ENCODE results near the gene CCN5.

CCN5 gene

GRCh38 chr20:44772636-44773035 lies 57.5 kb downstream of the CCN5 start:
- DNase-seq = no peak
- intact Hi-C loops (cut with DNase I; ENCODE audit: low total_unique reads) = no loop called here
- Histone ChIP-seq H3K36me3 (no peaks in the 10 kb centered on the region), H3K27me3 (peaks cover 0 to 55% of the 10 kb centered on the region in 2 donors), H3K4me1 (no peaks in the 10 kb centered on the region), H3K9me3 (no peaks in the 10 kb centered on the region), H3K4me3 (no peak overlapping the region), H3K27ac (no peak overlapping the region)
- TF ChIP-seq CTCF (IDR thresholded peaks at IDR 0.05) = no peak

GRCh38 chr20:44773070-44773829 lies 58.1 kb downstream of the CCN5 start:
- Histone ChIP-seq H3K27me3 (peaks cover 0 to 52% of the 10 kb centered on the region in 2 donors), H3K4me3 (no peak overlapping the region), H3K36me3 (no peaks in the 10 kb centered on the region), H3K4me1 (no peaks in the 10 kb centered on the region), H3K27ac (no peak overlapping the region), H3K9me3 (no peaks in the 10 kb centered on the region)
- DNase-seq = no peak
- intact Hi-C loops (cut with DNase I; ENCODE audit: low total_unique reads) = no loop called here
- no peak for TF ChIP-seq CTCF (IDR thresholded peaks at IDR 0.05)

- DNase-seq = no peak
- Histone ChIP-seq H3K4me3 (no peak overlapping the region), H3K36me3 (no peaks in the 10 kb centered on the region), H3K9me3 (no peaks in the 10 kb centered on the region), H3K27ac (no peak overlapping the region), H3K27me3 (peaks cover 0 to 29% of the 10 kb centered on the region in 2 donors), H3K4me1 (no peaks in the 10 kb centered on the region)
- intact Hi-C loops (cut with DNase I; ENCODE audit: low total_unique reads) = no loop called here
- no peak for TF ChIP-seq CTCF (IDR thresholded peaks at IDR 0.05)
These were observed 61.8 kb downstream of the CCN5 start for GRCh38 chr20:44776980-44777379.

Measured in tibial artery (tissue), 4 donors.